Stomach (tissue), 4 donors: ENCODE data around the gene PCED1B.

Source experiments
- CTCF ChIP-seq, 7 experiments: fragments of 450-650 bp in 4 of 7; fragments of 200-600 bp in 3 of 7; sonication (generic) in 3 of 7; IDR thresholded peaks; one replicate each; pipeline ENCODE4 v1.5.1; 2016 to 2019; ENCODE audit warnings: antibody characterized with exemption in 7 of 7, control low read depth in 2 of 7, mild to moderate bottlenecking in 1 of 7
- POLR2A ChIP-seq, 4 donors: fragments of 450-650 bp; IDR thresholded peaks; one replicate each; pipeline ENCODE4 v1.6.1; 2016; ENCODE audit warnings: antibody characterized with exemption in 4 of 4, control low read depth in 2 of 4, mild to moderate bottlenecking in 1 of 4, moderate library complexity in 1 of 4

GRCh38 chr12:47209014-47209413 is 129.6 kb downstream of the PCED1B start:
- no peak for TF ChIP-seq CTCF (IDR thresholded peaks at IDR 0.05)
- no peak for TF ChIP-seq POLR2A (IDR thresholded peaks at IDR 0.05)
